ENCODE measurements around the gene PROX1.
"Not testable (repeated sequence)": the region's sequence is repeated elsewhere in the genome, so short reads cannot be mapped to it uniquely, and the experiment has no call there.

The PROX1 gene

DNA sequence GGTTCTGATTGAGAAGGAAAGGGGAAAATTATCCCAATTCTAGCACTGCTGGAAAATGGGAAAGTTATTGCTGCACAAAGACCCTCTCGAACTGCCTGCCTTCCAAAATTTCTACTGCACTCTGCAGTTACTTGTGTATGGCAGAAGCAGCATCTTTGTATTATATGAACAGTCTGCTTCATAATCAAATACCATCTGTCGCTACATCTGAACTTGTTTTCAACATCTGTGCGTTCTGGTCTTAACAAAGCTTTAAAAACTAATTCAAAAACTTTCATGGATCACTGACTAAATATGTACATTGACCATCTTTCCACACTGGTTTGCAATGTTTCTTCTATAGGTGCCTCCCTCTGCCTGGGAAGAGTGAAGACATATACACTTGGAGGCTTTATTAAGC lies 79.2 kb downstream of the PROX1 start:
- in situ Hi-C loops (cut with MboI; ENCODE audit: low sequenced_read_pairs): no loop called here

DNA sequence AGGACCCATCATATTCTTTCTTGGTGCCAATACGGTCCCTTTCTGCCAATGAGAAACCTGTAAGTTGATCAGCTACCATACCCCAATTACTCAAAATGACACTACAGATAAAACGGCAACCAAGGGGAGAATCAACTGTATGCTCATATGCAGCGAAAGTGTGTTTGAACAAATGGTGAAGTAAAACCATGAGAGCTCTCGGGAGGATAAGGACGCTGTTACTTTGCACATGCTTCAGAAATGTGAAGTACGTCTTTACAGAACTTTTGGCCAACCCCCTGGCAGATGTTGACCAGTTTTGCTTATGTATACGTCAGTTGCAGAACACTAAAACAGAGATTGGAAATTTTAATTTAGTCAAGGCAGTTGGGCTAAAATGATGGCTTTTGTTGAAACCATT lies 79.6 kb downstream of the PROX1 start:
- in situ Hi-C loops (cut with MboI; ENCODE audit: low sequenced_read_pairs): no loop called here

DNA sequence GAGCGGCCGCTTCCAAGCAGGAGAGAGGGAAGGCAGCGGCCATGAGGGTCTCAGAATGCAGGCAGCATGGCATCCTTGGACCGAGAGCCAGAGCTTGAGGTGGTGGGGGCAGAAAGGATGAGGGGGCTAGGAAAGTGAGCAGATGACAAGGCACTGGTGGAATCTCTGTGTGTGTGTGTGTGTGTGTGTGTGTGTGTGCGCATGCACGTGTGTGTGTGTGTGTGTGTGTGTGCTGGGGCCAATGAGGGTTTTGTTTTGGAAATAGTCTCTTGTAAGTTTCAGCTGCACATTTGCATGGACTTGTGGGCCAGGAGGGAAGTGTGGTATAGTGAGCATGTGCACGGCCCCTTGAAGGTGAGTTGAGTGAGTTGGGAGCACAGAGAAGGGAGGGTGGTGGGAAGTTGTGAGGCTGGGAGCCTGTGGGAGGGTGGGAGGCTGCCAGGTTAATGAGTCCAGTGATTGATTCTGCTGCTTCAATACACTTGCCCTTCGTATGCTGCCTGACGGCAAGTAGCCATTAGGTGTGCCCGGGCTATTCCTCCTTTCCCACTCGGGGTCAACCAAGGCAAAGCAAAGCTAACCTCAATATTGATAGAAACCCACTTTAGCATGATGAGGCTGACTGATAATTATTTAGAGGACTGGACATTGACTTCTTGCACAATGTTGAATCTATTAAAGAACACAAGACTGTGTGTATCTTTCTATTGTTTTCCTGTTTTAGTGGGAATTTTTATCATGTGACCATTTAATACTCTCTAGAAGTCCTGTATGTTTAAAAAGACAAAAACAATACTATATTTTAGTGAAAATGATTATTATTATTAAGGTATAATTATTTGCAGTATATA lies 80.3 kb downstream of the PROX1 start:
- in situ Hi-C loops (cut with MboI; ENCODE audit: low sequenced_read_pairs): no loop called here

DNA sequence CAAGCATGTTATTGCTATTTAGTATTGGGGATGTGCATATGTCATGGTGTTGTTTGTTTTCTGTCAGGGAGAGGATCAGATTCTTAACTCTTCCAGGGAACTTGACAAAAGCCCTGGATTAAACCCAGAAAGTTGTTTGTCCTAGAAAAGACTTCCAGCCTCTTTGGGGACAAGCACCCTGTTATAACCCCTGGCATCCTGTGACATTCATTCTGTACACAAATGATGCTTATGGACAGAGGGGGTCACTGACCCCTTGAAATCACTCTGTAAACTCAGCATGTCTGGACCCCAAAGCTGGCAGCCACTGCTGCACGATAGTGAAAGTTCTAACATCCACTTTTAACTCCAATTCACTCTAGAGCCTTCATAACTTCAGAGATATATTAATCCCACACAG lies 81.2 kb downstream of the PROX1 start:
- in situ Hi-C loops (cut with MboI; ENCODE audit: low sequenced_read_pairs): no loop called here

DNA sequence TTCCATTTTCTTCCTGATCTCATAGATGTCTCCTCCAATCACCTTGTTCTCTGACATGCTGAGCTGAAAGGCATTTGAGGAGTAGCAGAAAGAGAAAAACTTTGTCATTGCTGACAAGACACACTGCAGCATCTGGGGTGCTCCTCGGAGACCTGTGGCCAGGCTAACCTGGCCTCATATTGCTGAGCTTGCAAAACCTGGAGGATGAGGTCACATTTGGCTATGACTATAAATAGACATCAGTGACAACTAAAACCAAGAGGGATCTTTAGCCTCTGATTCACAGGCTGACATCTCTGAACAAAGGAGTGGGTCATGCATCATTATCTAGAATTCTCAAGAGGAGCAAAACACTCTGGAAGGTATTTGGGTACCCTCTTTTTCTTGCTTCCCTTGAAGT lies 83.7 kb downstream of the PROX1 start:
- in situ Hi-C loops (cut with MboI; ENCODE audit: low sequenced_read_pairs): no loop called here

DNA sequence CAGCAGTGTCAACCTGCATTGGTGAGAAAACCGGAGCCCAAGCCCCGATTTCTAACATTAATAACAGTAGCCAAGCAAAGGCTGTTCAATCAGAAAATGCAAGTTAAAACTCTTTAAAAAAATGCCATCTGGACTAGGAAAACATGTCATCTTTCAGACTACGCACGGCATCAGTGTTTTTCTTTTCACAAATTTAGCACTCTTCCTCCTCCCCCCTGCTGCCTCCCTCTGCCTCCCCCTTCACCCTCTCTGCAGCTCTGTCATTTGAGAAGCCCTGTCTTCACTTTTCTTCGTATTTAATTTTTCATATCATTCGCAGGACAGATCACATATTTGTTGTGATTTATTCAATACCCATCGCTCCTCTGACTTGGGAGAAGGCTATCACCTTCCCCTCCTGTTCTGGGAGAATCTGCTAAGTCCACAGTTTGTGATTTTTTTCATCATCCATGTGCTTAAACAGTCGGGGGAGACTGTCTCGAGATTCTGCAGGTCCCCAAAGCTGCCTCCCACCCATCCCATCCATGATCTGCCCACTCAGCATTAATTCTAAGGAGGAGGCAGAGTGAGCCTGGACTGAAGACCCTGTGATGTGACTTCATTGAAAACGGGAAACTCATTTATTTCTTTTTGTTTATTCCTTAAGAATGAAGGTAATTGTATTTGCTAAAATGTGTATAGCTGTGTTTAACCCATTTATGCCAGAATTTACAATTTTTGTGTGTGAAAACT lies 84.8 kb downstream of the PROX1 start:
- in situ Hi-C loops (cut with MboI; ENCODE audit: low sequenced_read_pairs): no loop called here

DNA sequence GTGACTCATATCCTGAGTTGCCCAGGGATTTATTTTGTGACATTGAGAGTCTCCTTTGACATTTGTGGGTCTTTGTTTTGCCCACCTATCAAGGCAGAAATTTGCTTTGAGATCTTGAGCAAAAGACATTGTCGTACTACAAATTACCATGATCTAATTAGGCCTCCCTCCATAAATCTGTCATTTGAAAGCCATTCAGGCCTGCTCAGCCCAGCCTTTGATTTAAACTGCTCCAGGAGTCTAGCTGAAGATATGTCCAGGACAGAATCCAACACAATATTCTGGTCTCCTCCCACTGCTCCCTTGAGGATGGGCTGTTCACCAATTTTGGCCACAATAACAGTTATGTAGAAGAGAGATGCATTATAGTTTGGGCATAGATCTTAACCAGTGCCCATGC lies 86.7 kb downstream of the PROX1 start:
- in situ Hi-C loops (cut with MboI; ENCODE audit: low sequenced_read_pairs): no loop called here

DNA sequence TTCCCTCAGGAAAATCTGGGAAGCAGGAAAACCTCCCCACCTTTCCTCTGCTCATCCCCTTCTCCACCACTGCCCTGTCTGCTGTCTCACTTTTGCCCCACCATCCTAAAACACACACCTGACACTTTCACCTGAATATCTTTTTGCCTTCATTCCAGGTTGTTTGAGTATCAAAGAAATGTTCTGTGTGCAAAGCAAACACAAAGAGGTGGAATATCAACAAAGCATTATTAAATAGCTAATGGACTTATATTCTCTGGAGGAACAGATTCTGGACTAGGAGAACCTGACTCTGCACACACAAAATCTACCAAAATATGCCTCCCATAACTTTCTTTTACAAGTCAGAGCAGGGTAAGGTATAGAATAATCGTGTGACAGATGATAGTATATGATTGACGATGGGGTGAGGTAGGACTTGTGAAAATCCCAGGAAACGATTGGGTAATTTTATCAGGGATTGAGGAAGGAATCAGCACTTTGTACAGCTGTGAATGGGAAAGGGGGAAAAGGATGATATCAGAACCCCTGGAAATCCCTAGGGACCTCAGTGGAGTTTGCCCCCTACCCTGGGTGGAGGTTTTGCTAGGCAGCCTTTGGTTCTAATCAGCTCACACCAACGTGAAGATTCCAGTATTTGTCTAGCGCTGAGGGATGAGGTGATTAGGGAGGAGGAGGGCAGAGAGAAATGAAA lies 87.7 kb downstream of the PROX1 start:
- in situ Hi-C loops (cut with MboI; ENCODE audit: low sequenced_read_pairs): no loop called here

DNA sequence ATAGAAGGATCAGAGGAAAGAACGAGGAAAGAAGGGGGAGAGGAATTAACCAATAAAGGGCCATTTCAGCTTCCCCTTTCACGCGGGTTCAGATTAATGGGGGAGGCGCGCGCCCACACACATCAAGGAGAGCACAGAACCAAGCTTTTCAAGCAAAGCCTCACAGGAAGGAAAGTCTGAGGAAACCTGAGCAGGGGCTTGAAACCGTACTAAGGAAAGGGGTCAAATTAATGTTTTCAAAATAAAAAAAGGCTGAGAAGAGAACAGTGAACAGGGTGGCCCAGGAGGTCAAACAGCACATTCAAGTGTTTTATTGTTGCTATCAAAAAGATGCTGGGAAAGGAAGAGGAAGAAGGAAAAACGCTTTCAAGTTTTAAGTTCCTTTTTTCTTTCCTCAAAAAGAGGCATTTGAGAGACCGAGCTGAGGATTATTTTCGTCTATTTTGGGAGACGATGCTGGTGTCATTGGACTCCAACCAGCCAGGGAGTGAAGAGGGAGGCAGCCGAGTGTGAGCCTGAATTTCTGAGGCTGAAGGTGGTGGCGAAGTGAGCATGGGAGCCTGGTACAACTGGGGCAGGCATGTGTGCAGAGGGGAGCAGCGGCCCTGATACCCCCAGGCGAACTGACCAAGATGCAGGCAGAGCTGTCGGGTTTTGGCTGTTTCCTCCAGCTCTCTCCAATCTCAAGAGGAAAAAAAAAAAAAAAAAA lies 88.4 kb downstream of the PROX1 start:
- in situ Hi-C loops (cut with MboI; ENCODE audit: low sequenced_read_pairs): no loop called here

DNA sequence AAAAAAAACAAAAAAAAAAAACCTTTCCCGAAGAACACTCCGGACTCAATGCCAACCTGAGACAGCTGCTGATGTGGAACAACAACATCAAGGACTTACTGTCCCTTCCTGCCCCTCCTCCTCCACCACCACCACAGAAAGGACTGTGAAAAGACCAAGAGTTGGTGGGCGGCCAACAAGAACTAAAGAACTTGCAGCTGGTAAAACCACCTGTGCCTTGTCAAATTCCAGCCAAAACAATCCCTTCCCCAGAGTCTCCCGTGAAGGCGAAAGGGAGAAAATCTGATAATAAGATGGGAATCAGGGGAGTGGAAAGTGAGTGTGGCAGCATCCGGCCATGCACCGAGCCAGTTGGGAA lies 88.9 kb downstream of the PROX1 start:
- in situ Hi-C loops (cut with MboI; ENCODE audit: low sequenced_read_pairs): no loop called here

DNA sequence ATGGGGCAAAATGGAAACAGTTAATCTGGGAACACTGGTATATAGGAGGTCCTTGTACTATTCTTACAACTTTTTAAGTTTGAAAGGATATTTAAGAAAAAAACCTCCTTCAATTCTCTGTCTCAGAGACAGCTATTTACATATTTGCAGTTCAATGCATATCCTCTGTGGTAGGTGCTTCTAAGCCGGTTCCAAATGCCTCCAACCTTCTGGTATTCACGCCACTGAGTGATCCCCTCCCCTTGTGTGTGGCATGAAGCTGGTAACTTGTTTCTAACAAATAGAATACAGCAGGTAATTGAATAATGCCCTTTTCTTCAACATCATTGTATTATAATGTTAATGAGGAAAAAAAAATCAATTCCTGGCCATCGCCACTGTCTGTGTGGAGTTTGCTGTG lies 91.2 kb downstream of the PROX1 start:
- in situ Hi-C loops (cut with MboI; ENCODE audit: low sequenced_read_pairs): no loop called here

DNA sequence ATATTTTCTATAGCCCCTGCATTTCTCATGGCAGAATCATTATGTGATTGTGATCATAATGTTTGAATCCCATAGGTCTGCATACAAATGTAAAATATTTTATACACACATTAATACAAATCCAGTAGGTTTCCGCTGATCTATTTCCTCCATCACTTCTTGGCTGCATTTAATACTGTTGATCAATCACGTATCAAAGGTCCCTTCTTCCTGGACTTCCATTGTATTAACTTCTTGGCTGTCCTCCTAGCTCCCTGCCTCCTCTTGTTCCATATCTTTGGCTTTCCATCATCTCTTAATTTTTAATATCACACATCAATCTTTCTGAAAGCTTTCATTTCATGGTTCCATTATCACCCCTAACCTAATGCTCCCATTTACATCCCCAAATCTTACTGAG lies 97.6 kb downstream of the PROX1 start:
- in situ Hi-C loops (cut with MboI; ENCODE audit: low sequenced_read_pairs): no loop called here

DNA sequence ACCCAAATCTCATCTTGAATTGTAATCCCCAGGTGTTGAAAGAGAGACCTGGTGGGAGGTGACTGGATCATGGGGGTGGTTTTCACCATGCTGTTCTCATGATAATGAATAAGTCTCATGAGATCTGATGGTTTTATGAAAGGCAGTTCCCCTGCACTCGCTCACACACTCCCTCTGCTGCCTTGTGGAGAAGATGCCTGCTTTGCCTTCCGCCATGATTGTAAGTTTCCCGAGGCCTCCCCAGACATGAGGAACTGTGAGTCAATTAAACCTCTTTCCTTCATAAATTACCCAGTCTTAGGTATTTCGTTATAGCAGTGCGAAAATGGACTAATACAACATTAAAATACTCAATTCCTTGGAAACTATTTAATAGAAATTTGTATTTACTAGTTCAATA lies 99.2 kb downstream of the PROX1 start:
- in situ Hi-C loops (cut with MboI; ENCODE audit: low sequenced_read_pairs): no loop called here

DNA sequence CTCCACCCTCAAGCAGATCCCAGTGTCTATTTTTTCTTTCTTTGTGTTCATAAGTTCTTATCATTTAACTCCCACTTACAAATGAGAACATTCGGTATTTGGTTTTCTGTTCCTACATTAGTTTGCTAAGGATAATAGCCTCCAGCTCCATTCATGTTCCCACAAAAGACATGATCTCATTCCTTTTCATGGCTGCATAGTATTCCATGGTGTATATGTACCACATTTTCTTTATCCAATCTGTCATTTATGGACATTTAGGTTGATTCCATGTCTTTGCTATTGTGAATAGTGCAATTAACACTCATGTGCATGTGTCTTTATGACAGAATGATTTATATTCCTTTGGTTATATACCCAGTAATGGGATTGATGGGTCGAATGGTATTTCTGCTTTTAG lies 101.2 kb downstream of the PROX1 start:
- in situ Hi-C loops (cut with MboI; ENCODE audit: low sequenced_read_pairs): not testable (repeated sequence)

Measured in HL-60/S4 treated with phorbol 12-myristate 13-acetate at 8.2 ng/mL for 4 days and 3 days (cell line).